Endothelial cell of umbilical vein (primary cell): ENCODE data around the gene ECEL1. TPM values are rescaled to one million over a fixed set of nuclear protein-coding genes. Genes with fewer than 3 reads are reported as not detected.

Source experiments
- BruUV-seq: library from RNA; stranded (reverse); fragments of 400-500 nt; replicated peaks from 2 replicates; lab custom pipeline; 2021; lab: Mats Ljungman, UMichigan
- CTCF ChIA-PET: fragments of 300-600, 350-600 bp; sonication (Branson Sonifier 250); formaldehyde crosslinking; loops from one replicate; lab custom pipeline; 2021; ENCODE audit warnings: antibody characterized with exemption, inconsistent platforms; lab: Charles Lee
- POLR2A ChIA-PET: fragments of 300-600, 350-600 bp; sonication (Branson Sonifier 250); formaldehyde crosslinking; loops from one replicate; lab custom pipeline; 2021; ENCODE audit warnings: antibody characterized with exemption, inconsistent platforms; lab: Charles Lee
- DNase-seq: peaks from one replicate; pipeline ENCODE4 v3.0.0-alpha.2; 2011; ENCODE audit warnings: low read depth, low spot score
- FAIRE-seq: peaks from 2 replicates; lab custom pipeline; 2011; peaks lifted over from hg19 to GRCh38; lab: Jason Lieb, UNC
- H2AFZ ChIP-seq: 2 replicates; pipeline ENCODE4 v1.6.0; 2012; ENCODE audit warnings: low read depth, low read length, control low read depth, inconsistent platforms
- H3K27ac ChIP-seq: 2 replicates; pipeline ENCODE4 v1.5.1; 2011; ENCODE audit warnings: low read depth, mild to moderate bottlenecking, control low read depth, low read length, moderate library complexity; ENCODE audit not compliant: insufficient read depth
- H3K27me3 ChIP-seq, 2 experiments: 2 replicates each; pipeline versions ENCODE4 v1.6.0 to v1.6.1; 2011; ENCODE audit warnings: low read length in 2 of 2, mixed read lengths in 1 of 2; ENCODE audit not compliant: control insufficient read depth in 2 of 2, insufficient read depth in 2 of 2
- H3K36me3 ChIP-seq, 2 experiments: 2 replicates in 1 of 2; 3 replicates in 1 of 2; pipeline ENCODE4 v1.5.1; 2011; ENCODE audit warnings: low read length in 2 of 2, mild to moderate bottlenecking in 1 of 2, moderate library complexity in 1 of 2; ENCODE audit not compliant: control insufficient read depth in 2 of 2, insufficient read depth in 2 of 2; ENCODE audit errors: extremely low read depth in 1 of 2
- H3K4me1 ChIP-seq: 3 replicates; pipeline ENCODE4 v1.5.1; 2011; ENCODE audit warnings: mild to moderate bottlenecking, low read length; ENCODE audit not compliant: control insufficient read depth, insufficient read depth; ENCODE audit errors: extremely low read depth
- H3K4me2 ChIP-seq: 2 replicates; pipeline ENCODE4 v1.6.1; 2011; ENCODE audit warnings: low read length, control low read depth, mixed read lengths; ENCODE audit not compliant: insufficient read depth
- H3K4me3 ChIP-seq, 3 experiments: fragments of 200-600 bp in 1 of 3; sonication (generic), shearing (Covaris generic) in 1 of 3; replicated peaks in 1 of 3; 2 replicates each; pipeline ENCODE4 v1.5.1; 2011 to 2016; ENCODE audit warnings: control low read depth in 3 of 3, low read length in 3 of 3, mild to moderate bottlenecking in 2 of 3, inconsistent platforms in 1 of 3, low read depth in 1 of 3, moderate library complexity in 1 of 3; ENCODE audit not compliant: insufficient read depth in 1 of 3
- H3K79me2 ChIP-seq: 2 replicates; pipeline ENCODE4 v1.6.0; 2012; ENCODE audit warnings: low read length, inconsistent platforms; ENCODE audit not compliant: control insufficient read depth, insufficient read depth
- H3K9ac ChIP-seq: replicated peaks from 2 replicates; pipeline ENCODE3; 2011; ENCODE audit warnings: low read length, control low read depth; ENCODE audit not compliant: insufficient read depth; ENCODE audit errors: extremely low read depth
- H3K9me1 ChIP-seq: replicated peaks from 3 replicates; pipeline ENCODE4 v1.6.0; 2011; ENCODE audit warnings: mild to moderate bottlenecking, low read length; ENCODE audit not compliant: control insufficient read depth, insufficient read depth; ENCODE audit errors: extremely low read depth
- H3K9me3 ChIP-seq: replicated peaks from 2 replicates; pipeline ENCODE4 v1.5.1; 2012; ENCODE audit warnings: low read length, inconsistent platforms; ENCODE audit not compliant: control insufficient read depth, insufficient read depth
- H4K20me1 ChIP-seq: replicated peaks from 2 replicates; pipeline ENCODE3; 2011; ENCODE audit warnings: mild to moderate bottlenecking, low read length; ENCODE audit not compliant: control insufficient read depth, insufficient read depth; ENCODE audit errors: extremely low read depth
- CTCF ChIP-seq, 2 donors: IDR thresholded peaks; 1 replicate in 1 of 2; 2 replicates in 1 of 2; pipeline ENCODE4 v1.5.1; 2011; ENCODE audit warnings: low read length in 2 of 2, mild to moderate bottlenecking in 2 of 2, moderate library complexity in 2 of 2, control low read depth in 1 of 2, inconsistent platforms in 1 of 2, low read depth in 1 of 2; ENCODE audit not compliant: insufficient read depth in 1 of 2; ENCODE audit errors: extremely low read depth in 1 of 2
- EZH2 ChIP-seq: IDR thresholded peaks from 2 replicates; pipeline ENCODE4 v1.6.1; 2012; ENCODE audit warnings: borderline replicate concordance, low read depth, mild to moderate bottlenecking, moderate library complexity, low read length, inconsistent platforms; ENCODE audit not compliant: severe bottlenecking
- FOS ChIP-seq: IDR thresholded peaks from 2 replicates; pipeline ENCODE4 v1.6.1; 2011; ENCODE audit warnings: mild to moderate bottlenecking, low read length, moderate library complexity, borderline replicate concordance; ENCODE audit not compliant: insufficient read depth
- GATA2 ChIP-seq: IDR thresholded peaks from 2 replicates; pipeline ENCODE4 v1.7.0; 2011; ENCODE audit warnings: low read depth, mild to moderate bottlenecking, moderate library complexity, mixed read lengths, low read length; ENCODE audit not compliant: insufficient read length, insufficient read depth
- JUN ChIP-seq: IDR thresholded peaks from 2 replicates; pipeline ENCODE4 v1.6.1; 2011; ENCODE audit warnings: borderline replicate concordance, low read depth; ENCODE audit not compliant: insufficient read length, insufficient read depth
- MAX ChIP-seq: IDR thresholded peaks from 2 replicates; pipeline ENCODE4 v1.6.1; 2011; ENCODE audit not compliant: insufficient read depth, insufficient read length
- MYC ChIP-seq: IDR thresholded peaks from one replicate; pipeline ENCODE4 v1.6.1; 2011; ENCODE audit warnings: mild to moderate bottlenecking, low read depth, low read length
- POLR2A ChIP-seq: IDR thresholded peaks from 2 replicates; pipeline ENCODE4 v1.6.1; 2012; ENCODE audit warnings: low read depth, mild to moderate bottlenecking, control low read depth, low read length
- POLR2AphosphoS5 ChIP-seq: IDR thresholded peaks from 2 replicates; pipeline ENCODE4 v1.6.1; 2012; ENCODE audit warnings: low read depth, mild to moderate bottlenecking, control low read depth, low read length, moderate library complexity; ENCODE audit not compliant: insufficient read depth
- dilution Hi-C: fragments of 300-500 bp; cut with MboI; formaldehyde crosslinking; loops from one replicate; pipeline ENCODE4 v1.15.0; 2019; ENCODE audit warnings: low sequenced_read_pairs; ENCODE audit not compliant: extremely low pct_ligation_motif_present
- intact Hi-C: fragments of 100-400 bp; cut with micrococcal nuclease; formaldehyde crosslinking; loops from one replicate; pipeline ENCODE4 v1.10.0; 2022
- polyA plus RNA-seq, 4 experiments: library from polyadenylated mRNA; depleted of rRNA in 3 of 4; stranded (reverse) in 3 of 4; unstranded in 1 of 4; fragments of >200 nt; gene quantifications; 2 replicates each; pipeline versions ENCODE4 v1.2.1 to v1.2.3, GENCODE V29; 2011 to 2012; ENCODE audit warnings: missing spikeins in 1 of 4
- total RNA-seq: library from RNA; stranded (reverse); gene quantifications from 2 replicates; pipeline ENCODE4 v1.2.3, GENCODE V29; 2021

ECEL1 gene
- total and polyA plus RNA-seq, 2 donors (not counting 3 experiments of a cell fraction or from before 2014, with no cell fraction given), result not detected

GRCh38 chr2:232476791-232477190 is 10.8 kb downstream of the ECEL1 start:
- H2AFZ ChIP-seq, result no peak overlapping the region
- H3K36me3 ChIP-seq, result no peaks in the 10 kb centered on the region
- H3K9me1 ChIP-seq, result no peaks in the 10 kb centered on the region
- H3K4me1 ChIP-seq, result no peaks in the 10 kb centered on the region
- H3K27ac ChIP-seq, result no peak overlapping the region
- H3K79me2 ChIP-seq, result no peaks in the 10 kb centered on the region
- ChIA-PET CTCF (interaction anchor here (1.0 kb wide), 1 partner anchor 14 kb away, joined by 5 read pairs; no protein-coding TSS in a partner anchor), POLR2A (no interaction called here)
- no peak overlapping the region for H3K4me2 ChIP-seq
- H3K9ac ChIP-seq, result no peak overlapping the region
- H3K27me3 ChIP-seq, result peaks cover 10 to 11% of the 10 kb centered on the region in 2 experiments
- no TSS peak for BruUV-seq
- DNase-seq (no peak), FAIRE-seq (no peak)
- no peak for TF ChIP-seq CTCF (IDR thresholded peaks at IDR 0.05; ENCODE audit: extremely low read depth in 1 of 2, insufficient read depth in 1 of 2, low read depth in 1 of 2, low read length in 2 of 2)
- no peak for TF ChIP-seq MAX
- no peak for TF ChIP-seq POLR2AphosphoS5
- TF ChIP-seq MYC, result no peak
- TF ChIP-seq JUN, result no peak
- dilution Hi-C loops (no loop called here), intact Hi-C loops (no loop called here)
- H3K4me3 ChIP-seq, result no peak overlapping the region
- H3K9me3 ChIP-seq, result no peaks in the 10 kb centered on the region
- H4K20me1 ChIP-seq, result no peaks in the 10 kb centered on the region

- TF ChIP-seq MAX (no peak), EZH2 (no peak), CTCF (IDR thresholded peaks at IDR 0.05; ENCODE audit: extremely low read depth in 1 of 2, insufficient read depth in 1 of 2, low read depth in 1 of 2, low read length in 2 of 2) (no peak), MYC (no peak), JUN (no peak), POLR2AphosphoS5 (no peak), GATA2 (no peak), POLR2A (no peak), FOS (no peak)
Observed at GRCh38 chr2:232476045-232476444, 11.6 kb downstream of the ECEL1 start.

More at GRCh38 chr2:232476045-232476444, 11.6 kb downstream of the ECEL1 start:
- H3K4me1 ChIP-seq, result no peaks in the 10 kb centered on the region
- no peak for DNase-seq
- BruUV-seq, result no TSS peak
- H3K4me3 ChIP-seq, result no peak overlapping the region
- no peaks in the 10 kb centered on the region for H3K79me2 ChIP-seq
- H2AFZ ChIP-seq, result no peak overlapping the region
- POLR2A ChIA-PET, result no interaction called here
- H3K27ac ChIP-seq, result no peak overlapping the region
- CTCF ChIA-PET, result no interaction called here
- no peak overlapping the region for H3K4me2 ChIP-seq
- dilution Hi-C loops (no loop called here), intact Hi-C loops (no loop called here)
- H3K27me3 ChIP-seq, result peaks cover 15 to 17% of the 10 kb centered on the region in 2 experiments
- no peaks in the 10 kb centered on the region for H4K20me1 ChIP-seq
- no peaks in the 10 kb centered on the region for H3K9me1 ChIP-seq
- H3K36me3 ChIP-seq, result no peaks in the 10 kb centered on the region
- no peaks in the 10 kb centered on the region for H3K9me3 ChIP-seq
- FAIRE-seq, result no peak
- no peak overlapping the region for H3K9ac ChIP-seq
